DMS153 treated with DMSO at 0.1 percent for 48 hours (cell line): ENCODE data around the gene PLXNB2.

ENCODE experiments used
- DNase-seq: peaks from one replicate; lab custom pipeline; 2025; ENCODE audit not compliant: unreplicated experiment; lab: John Stamatoyannopoulos, UW

PLXNB2 gene

DNA sequence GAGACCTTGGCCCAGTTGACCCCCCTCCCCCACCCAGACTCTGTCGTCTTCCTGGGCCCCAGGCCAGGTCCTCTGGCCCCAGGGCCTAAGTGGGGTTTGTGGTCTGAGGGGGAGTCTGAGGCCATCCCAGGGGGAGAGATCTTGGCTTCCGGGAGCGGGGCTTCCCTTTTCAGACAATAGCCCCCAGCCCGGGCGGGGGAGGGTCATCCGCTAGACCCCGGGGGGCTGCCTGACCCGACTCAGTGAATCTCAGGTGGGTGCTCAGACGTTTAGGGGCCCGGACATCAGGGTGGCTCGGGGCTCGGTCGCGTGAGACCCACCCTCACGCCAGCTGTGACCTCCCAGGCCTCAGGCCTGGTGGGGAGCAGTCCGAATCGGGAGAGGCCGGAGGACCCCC is 37.9 kb downstream of the PLXNB2 start:
- DNase-seq = no peak

DNA sequence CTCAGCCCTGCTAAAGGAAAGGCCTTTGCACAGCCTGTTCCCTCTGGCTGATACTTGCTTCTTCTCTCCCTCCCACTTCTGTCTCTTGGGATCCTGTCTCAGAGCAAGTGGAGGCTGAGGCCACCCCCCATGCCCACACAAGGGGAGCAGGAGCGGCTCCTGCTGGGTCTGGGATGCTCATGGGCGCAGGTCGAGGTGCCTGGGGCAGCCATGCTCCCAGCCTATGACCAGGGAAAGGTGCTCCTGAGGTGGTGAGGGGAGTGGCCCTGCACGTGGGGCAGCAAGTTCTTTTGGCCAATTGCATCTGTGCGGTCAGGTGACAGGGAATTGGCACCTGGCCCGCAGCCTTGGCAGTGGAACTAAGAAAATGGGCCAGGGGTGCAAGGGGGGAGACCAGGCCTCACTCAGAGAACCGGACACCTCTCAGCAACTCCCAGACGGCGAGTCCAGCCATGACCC is 38.8 kb downstream of the PLXNB2 start:
- DNase-seq = no peak

DNA sequence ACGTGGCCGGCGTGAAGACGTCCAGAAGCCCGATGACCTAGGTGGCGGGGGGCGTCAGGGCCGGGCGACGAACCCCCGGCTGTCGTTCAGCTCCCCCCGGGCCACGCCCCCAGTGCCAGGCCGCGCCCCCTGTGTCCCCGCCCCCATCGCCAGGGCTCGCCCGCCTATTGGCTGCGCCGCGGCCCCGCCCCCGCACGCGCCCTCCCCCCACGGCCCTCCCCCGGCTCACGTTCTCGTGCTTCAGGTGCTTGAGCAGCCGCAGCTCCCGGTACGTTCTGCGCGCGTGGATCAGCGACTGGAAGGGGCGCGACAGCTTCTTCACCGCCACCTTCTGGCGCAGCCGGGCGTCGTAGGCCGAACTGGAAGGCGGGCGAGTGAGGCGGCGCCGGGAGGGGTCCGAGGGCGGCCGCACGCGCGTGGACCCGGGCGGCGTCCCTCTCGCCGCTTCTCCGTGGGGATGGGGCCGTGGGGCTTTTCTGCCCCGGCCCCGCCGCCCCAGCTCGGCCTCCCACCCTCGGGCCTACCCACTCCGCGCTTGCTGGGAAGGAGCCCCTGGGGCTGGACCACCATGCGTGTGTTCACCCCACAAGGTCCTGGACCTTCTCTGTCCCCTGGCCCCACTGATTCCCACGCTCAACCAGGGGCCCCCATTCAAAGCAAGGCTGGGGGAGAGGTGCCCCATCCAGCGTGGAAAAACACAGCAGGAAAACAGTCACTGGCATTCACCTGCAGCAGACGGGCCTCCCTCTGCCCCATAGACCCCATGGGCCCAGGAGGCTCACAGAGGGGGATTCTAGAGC is 39.7 kb downstream of the PLXNB2 start:
- DNase-seq = no peak

DNA sequence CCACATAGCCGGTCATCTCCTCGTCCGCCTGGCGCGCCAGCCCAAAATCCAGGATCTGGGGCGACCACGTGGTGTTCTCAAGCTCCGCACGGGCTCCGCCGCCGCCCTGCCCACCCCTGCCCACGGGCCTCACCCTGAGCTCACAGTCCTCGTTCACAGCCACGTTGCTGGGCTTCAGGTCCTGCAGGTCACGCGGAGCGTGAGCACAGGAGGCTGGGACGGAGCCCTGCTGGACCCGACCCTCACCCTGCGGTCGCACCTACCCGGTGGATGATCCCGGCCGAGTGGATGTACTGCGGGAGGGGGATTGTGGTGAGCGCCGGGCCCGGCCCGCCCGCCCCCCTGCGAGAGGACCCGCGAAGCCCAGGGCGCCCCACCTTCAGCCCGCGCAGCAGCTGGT is 40.5 kb downstream of the PLXNB2 start:
- DNase-seq = no peak

DNA sequence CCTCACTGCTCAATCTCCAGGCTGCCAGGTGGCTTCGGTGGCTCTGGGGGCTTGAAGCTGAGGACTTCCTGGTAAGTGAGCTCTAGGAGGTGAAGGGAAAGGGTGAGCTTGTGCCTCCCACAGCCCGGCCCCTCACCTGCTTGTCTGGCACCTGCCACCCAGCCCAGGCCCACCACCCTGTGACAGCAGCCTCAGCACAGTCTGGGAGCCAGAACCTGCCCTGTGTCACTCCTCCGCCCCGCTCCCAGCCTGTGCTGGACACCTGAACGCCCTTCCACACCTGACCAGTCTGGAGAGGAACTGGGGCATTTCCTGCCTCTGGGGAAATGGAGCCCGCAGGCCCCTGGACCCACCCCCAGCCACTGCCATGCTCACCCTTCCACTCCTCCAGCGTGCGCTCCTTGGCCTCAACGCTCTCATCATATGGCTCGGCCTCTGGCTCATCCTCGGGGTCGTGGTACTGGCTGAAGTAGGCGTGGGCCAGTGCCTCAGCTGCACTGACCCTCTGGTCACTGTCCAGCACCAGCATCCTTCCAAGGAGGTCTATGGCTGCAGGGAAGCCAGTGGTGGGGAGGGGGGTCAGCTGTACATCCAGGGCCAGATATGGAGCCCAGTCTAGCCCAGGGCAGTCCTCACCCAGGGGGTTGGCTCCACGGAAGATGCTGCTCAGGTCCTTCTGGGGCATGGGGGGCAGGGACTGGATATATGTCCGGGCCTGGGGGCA is 42.3 kb downstream of the PLXNB2 start:
- no peak for DNase-seq

DNA sequence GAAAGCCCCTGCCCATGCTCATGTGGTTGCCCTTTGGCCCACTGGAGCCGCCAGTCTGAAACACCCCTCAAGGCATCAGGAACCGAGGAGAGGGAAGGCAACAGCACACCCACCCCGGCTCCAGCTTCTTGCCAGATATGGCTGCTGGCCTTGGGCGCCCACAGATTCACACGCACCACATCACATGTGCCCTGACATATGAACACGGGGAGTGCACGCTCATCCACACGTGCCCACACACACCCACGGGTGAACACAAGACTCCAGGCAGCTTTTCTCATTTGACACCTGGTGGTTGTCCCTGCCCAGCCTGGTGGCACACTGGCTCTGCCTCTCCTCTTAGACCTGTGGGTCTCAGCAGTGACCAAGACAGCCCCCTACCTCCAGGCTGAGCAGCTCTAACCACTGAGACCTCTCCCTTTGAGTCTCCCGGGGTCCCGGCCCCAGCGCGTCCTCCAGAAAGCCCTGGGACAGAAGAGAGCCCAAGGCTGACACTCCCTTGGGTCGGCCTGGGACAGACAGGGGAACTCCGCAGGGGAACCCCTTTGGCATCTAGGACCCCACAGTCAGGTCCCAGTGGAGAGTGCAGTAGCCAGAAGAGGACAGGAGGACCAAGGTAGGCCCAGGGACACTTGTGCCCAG is 43.2 kb downstream of the PLXNB2 start:
- DNase-seq = no peak

DNA sequence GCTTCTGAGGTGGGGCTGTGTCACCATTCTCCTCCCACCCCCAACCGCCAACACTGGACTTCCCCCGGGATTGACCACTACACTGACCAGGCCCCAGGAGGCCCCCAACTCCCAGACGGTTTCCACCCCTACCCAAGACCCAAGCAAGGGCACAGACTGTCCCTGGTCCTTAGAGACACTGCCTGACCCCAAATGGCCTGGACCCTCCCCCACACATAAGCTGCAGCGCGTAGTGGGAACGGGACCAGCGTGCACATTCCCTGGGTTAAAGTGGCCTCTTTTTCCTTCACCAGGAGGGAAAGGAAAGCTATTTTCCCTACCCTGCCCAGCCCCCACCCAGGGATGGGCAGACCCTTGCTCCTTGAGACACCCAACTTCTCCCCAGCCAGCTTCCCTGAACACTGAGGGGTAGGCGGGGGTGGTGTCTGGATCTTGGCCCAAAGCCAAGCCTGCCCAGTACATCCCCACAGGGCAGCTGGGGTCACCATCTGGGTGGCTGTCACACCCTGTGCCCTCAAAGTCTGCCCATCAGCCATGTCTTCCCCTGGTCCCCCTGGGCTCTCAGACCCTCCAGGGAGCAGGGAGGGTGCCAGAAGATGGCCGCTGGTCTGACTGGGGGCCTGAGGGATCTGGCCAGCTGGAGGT is 44.4 kb downstream of the PLXNB2 start:
- no peak for DNase-seq

DNA sequence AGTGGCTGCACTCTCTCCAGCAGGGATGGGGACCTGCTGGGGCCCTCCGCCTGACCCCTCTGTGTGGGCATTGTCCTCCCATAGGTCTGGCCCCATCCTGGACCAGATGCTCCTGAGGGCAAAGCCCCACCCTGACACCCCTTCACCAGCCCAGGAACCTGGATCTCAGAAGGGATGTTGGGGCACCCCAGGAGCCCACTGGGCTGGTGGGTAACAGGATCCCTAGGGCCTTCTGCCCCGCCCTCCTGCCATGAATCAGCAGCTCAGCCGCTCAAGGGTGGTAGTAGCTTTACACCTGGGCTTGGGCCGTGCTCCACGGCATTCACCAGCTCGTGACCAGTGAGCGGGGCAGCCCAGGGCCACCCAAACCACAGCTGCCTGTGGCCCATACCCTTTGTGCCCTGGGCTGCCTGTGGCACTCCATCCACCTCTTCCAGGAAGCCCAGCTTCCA is 45.0 kb downstream of the PLXNB2 start:
- DNase-seq = no peak

DNA sequence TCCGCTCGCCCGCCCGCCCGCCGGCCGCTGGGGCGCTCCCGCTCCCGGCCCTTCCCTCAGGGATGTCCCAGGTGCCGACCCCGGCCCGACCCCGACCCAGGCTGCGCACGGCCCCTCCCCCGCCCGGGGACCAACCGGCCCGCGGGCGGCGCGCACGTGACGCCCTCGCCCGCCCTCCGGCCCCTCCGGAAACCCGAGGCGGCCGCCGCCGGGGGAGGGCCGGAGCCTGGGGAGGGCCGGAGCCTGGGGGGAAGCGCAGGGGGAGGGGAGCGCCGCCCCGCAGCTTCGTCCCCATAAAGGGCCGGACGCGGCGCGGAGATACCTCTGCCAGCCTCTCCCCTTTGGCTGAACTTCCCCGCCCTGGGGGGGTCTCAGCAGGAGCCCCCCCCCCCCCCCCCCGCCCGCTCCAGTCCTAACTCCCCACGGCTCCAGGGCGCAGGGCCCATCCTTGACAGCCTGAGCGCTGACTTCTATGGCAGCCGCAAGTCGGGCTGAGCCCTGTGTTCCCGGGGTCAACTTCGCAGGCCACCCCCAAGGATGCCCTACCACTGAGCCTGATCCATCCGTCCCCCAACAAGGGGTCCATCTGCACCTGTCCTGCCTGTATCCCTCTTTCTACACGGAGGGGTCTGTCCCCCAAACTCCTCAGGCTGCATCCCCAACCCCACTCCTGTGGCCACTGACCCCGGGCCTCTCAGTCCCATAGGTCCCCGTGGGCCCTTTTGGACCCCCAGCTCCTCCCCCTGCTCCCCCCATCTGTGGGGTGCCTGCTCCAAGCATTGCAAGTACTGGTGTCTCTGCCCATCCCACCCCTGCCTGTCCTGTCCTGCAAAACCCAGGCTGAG is 45.6 kb downstream of the PLXNB2 start, which contains the start of gene MAPK12:
Gene MAPK12, minus strand, starts transcription at position 69 of the 845 bp plus-strand sequence. CDS start 174 bp downstream, outside the sequence.
- no peak for DNase-seq

DNA sequence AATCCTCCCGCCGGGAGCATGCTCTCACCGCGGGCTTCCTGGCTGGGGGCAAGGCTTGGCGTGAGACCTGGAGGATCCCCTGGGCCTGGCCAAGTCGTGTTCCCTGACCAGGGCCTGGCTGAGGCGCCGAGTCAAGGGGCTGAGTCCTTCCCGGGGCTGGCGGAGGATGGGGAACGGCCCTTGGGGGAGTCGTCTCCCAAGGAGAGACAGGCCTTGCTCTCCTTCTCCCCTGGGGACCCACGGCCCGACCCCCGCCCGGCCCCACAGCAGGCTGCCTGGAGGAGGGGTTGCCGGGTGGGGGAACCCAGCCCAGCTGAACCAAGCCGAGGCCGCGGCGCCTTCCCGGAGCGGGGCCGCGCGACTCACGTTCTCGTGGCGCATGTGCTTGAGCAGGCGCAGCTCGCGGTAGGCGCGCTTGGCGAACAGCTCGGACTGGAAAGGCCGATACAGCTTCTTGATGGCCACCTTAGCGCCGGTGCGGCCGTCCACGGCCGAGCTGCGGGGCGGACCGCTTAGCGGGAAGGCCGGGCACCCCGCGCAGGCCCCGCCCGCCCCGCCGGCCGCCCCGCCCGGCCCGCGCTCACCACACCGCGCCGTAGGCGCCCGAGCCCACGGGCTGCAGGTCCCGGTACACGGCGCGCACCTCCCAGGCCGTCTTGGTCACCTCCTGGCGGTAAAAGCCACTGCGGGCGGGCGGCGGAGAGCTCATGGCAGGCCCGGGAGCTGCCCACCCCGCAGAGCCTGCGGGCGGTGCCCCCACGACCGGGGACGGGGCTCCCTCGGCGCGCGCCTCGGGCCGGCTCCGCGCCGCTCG is 46.4 kb downstream of the PLXNB2 start:
- no peak for DNase-seq

DNA sequence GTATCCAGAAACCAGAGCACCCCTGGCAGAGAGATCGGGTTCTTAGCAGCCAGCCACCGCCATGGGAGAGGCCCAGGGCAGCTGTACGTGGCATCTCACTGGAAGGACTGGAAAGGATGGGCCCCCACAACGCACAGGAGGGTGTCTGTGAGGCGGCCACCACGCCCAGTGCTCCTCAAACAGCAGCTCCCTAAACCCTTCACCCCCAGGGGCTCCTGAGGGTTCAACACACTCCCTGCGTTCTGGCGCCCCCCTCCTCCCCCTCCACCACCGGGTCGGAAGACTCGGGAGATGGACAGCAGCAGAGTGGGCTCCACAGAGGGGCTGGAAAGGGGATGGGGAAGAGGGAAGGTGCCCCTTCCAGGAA is 47.0 kb downstream of the PLXNB2 start:
- no peak for DNase-seq

DNA sequence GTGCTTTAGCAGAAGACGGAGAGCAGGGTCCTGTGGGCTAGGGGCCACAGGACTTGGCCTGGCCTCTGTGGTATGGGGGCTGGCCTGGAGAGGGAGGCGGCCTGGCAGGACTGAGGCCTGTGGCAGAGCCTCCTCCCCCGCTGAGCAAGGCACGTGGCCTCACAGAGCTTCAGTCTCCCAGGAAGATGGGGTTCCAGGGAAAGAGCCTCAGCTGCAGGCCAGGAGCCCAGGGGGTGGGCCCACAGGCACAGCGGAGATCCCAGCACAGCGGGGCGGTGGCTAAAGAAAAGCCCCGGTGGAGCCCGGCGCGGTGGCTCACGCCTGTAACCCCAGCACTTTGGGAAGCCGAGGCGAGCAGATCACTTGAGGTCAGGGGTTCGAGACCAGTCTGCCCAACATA is 48.1 kb downstream of the PLXNB2 start:
- DNase-seq = no peak

DNA sequence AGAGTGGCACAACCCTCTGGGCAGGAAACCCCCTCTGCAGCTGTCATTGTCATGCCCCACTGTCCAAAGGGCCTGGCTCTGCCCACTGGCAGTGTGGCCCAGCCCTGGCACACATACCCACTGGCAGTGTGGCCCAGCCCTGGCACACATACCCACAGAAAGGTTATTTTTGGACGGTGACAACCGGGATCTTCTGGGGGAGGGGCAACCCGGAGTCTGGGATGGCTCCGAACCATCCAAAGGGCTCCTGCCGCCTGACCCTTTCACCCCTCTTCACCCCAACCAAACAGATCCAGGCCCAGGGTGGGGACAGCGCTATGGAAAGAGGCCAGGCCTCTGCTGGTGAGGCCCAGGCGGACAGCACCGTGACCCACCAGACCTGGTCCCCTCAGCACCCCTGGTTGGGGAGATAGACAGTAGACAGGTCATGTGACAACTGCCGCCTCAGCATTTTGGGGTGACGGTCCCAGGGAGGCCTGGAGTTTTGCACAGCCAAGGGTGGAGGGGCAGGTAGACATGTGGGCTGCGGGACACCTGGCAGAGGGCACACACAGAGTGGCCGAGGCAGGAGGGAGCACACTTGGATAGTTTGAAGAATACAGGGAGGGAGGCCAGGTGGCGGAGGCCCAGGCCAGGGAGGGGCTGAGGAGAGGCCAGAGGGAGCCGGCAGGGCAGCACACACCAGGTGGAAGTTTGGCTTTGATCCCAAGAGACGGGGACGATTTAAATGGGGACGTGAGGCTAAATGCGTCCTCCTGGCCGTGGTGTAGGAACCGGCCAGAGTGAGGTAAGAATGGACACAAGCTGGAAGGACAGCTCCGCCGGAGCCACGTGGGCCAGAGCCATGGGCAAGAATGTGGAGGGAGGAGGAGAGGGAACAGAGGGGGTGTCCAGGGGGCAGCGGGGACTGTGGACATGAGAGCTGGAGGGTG is 48.8 kb downstream of the PLXNB2 start:
- no peak for DNase-seq

DNA sequence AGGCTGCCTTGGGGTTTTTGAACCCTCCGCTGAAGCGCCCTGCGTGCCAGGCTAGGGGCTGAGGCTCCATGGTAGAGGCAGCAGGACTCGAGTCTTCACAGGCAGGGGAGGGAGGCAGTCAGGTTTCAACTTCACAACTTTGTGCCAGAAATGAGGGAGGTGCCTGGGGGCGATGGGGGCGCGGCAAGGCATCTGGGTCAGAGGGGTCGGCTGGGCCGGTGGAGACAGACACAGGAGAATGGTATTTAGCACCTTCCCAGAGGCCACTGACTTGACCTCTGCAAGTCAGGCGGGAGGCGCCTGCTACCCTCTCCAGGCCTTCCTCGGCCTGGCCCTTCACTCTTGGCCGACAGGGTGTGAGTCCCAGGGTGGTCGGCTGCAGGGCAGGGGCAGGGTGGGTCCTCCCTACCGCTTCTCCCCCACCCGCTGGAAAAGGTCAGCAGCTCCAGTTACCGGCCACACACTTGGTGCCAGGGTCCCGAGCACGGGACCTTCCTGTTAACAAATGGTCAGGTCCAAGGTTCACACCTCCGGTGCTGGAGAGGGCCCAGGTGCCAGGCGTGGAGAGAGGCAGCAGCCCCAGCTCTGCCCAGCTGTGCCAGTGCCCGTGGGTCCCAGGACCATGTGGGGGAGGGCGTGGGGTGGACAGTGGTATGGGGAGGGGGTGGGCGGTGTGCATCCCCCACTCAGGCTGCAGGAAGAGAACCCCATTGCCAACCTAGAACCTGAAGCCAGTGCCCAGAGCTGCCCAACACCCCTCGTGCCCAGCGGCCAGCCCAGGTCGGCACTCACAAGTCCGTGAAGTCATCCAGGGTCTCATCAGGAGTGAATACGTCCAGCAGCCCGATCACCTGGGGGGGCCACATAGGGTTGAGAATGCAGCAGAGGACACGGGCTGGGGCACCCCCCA is 49.7 kb downstream of the PLXNB2 start:
- no peak for DNase-seq

DNA sequence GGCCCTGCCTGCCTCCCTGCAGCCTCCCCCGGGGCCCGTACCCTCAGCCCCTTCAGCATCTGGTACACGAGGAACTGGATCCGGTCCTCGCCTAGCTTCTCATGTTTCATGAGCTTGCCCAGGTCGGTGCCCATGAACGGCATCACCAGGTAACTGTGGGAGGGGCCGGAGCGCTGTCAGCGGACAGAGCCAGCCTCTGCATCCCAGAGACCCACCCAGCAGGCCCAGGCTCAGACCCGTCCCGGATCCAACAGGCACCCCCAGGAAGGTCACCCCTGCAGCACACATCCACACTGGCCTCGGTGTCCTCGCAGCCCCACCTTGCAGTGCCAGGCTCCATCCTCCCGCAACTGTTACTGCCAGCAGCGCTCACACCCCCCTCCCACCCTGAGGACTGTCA is 50.4 kb downstream of the PLXNB2 start:
- DNase-seq = no peak

DNA sequence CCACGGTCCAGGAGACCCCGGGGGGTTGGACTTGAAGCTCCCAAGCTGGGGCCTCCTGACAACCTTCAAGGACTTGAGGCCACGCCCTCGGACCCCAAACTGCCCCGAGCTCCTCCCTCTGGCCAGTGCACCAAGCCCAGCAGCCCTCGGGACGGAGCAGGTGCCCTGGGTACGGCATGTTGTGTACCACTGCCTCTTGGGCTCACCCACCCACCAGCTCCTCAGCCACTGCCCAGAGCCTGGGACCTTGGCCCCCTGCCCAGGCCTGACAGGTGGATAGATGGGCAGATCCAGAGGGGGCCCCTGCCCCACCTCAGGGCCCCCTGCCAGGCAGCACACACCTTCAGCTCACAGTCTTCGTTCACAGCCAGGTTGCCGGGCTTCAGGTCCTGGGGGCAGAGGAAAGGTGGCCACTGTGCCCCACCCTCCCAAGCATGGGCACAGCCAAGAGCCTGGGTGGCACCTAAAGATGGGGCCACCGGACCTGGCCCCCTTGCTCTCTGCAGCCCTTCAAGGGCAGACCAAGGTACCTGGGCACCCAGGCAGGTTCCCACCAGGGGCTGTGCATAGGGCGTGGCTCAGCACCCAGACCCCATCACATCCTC is 51.1 kb downstream of the PLXNB2 start:
- DNase-seq = no peak

DNA sequence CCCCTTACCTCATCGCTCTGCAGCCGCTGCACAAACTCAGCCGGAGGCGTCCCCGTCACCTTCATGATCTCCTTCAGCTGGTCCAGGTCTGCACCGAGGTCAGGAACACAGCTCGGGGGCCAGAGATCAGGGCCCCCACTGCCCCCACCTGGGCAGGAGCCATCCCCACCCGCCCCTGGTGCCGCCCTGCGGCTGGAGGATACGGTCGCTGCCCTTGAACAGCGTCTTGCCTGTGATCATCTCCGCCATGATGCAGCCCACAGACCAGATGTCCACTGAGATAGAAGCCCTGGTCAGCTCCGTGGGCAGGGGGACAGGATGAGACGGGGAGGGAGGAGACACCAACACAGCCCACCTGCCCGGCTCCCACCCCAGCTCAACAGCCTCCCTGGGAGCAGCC is 51.8 kb downstream of the PLXNB2 start:
- no peak for DNase-seq
